Loucy (cell line): ENCODE measurements around the gene RHEBL1.

Source experiments
- H2AFZ ChIP-seq: fragments of 200-600 bp; sonication (generic); 2 replicates; pipeline ENCODE4 v1.6.0; 2016; ENCODE audit warnings: antibody characterized with exemption, mild to moderate bottlenecking, low read length, moderate library complexity
- H3F3A ChIP-seq: fragments of 200-600 bp; 2 replicates; pipeline ENCODE4 v1.6.0; 2016; ENCODE audit warnings: antibody characterized with exemption, low read depth, mild to moderate bottlenecking
- H3K27me3 ChIP-seq: fragments of 200-600 bp; sonication (generic); 2 replicates; pipeline ENCODE4 v1.6.1; 2014; ENCODE audit warnings: low read length, mild to moderate bottlenecking; ENCODE audit not compliant: insufficient read depth, poor library complexity, severe bottlenecking
- H3K36me3 ChIP-seq: fragments of 200-600 bp; sonication (generic); 2 replicates; pipeline ENCODE4 v1.6.1; 2016; ENCODE audit warnings: low read length; ENCODE audit not compliant: insufficient read depth
- H3K4me1 ChIP-seq: fragments of 200-600 bp; sonication (generic); 2 replicates; pipeline ENCODE4 v1.5.1; 2014; ENCODE audit warnings: low read length, mild to moderate bottlenecking; ENCODE audit not compliant: insufficient read depth, poor library complexity, severe bottlenecking
- H3K4me2 ChIP-seq: fragments of 200-600 bp; sonication (generic); 2 replicates; pipeline ENCODE4 v1.6.0; 2014; ENCODE audit warnings: antibody characterized with exemption, low read length, low read depth, mild to moderate bottlenecking; ENCODE audit not compliant: poor library complexity, severe bottlenecking
- H3K4me3 ChIP-seq: fragments of 200-600 bp; sonication (generic); 2 replicates; pipeline ENCODE4 v1.5.1; 2014; ENCODE audit warnings: low read length, mild to moderate bottlenecking, mixed read lengths; ENCODE audit not compliant: poor library complexity, severe bottlenecking
- H3K79me2 ChIP-seq: fragments of 200-600 bp; sonication (generic); 2 replicates; pipeline ENCODE4 v1.6.1; 2014; ENCODE audit warnings: low read length; ENCODE audit not compliant: insufficient read depth
- H3K9ac ChIP-seq: fragments of 200-600 bp; sonication (generic); 2 replicates; pipeline ENCODE4 v1.6.0; 2014; ENCODE audit warnings: mild to moderate bottlenecking, low read depth, low read length, moderate library complexity; ENCODE audit not compliant: poor library complexity, severe bottlenecking
- H3K9me2 ChIP-seq: fragments of 200-600 bp; sonication (generic); replicated peaks from 2 replicates; pipeline ENCODE4 v1.6.1; 2016; ENCODE audit warnings: low read depth, low read length, mixed read lengths
- H3K9me3 ChIP-seq: fragments of 200-600 bp; sonication (generic); 2 replicates; pipeline ENCODE4 v1.6.1; 2014; ENCODE audit warnings: mild to moderate bottlenecking, antibody characterized with exemption, low read length, low read depth; ENCODE audit not compliant: insufficient read depth
- H4K20me1 ChIP-seq: fragments of 200-600 bp; sonication (generic); 2 replicates; pipeline ENCODE4 v1.6.0; 2014; ENCODE audit warnings: antibody characterized with exemption, low read length, mild to moderate bottlenecking; ENCODE audit not compliant: insufficient read depth, poor library complexity, severe bottlenecking
- EZH2phosphoT487 ChIP-seq: fragments of 200-600 bp; IDR thresholded peaks from 2 replicates; pipeline ENCODE4 v1.6.1; 2018; ENCODE audit warnings: antibody characterized with exemption, mild to moderate bottlenecking, moderate library complexity, borderline replicate concordance
- TF ChIP-seq, protein P1 (sequence below): fragments of 200-600 bp; sonication (generic); conservative IDR thresholded peaks from 2 replicates; pipeline ENCODE4 v1.5.1; 2014; ENCODE audit warnings: mild to moderate bottlenecking, antibody characterized with exemption, low read length

Gene RHEBL1

DNA sequence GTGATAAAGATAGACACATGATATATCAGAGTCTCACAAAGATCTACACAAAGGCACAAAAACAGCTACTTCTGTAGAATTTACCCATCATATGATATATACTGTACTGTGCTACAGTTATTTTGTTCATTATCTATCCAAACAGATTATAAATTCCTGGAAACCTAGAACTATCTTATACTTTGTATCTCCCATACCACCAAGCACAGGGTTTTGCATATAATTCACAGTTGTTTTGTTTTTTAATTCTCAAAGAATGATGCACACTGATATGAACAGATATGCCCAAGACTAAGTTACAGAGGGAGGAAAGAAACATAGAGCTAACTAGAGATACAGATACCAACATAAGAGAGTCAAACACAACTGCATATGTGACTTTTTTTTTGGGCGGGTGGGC is 54.6 kb downstream of the RHEBL1 start:
- TF ChIP-seq, protein P1, sequence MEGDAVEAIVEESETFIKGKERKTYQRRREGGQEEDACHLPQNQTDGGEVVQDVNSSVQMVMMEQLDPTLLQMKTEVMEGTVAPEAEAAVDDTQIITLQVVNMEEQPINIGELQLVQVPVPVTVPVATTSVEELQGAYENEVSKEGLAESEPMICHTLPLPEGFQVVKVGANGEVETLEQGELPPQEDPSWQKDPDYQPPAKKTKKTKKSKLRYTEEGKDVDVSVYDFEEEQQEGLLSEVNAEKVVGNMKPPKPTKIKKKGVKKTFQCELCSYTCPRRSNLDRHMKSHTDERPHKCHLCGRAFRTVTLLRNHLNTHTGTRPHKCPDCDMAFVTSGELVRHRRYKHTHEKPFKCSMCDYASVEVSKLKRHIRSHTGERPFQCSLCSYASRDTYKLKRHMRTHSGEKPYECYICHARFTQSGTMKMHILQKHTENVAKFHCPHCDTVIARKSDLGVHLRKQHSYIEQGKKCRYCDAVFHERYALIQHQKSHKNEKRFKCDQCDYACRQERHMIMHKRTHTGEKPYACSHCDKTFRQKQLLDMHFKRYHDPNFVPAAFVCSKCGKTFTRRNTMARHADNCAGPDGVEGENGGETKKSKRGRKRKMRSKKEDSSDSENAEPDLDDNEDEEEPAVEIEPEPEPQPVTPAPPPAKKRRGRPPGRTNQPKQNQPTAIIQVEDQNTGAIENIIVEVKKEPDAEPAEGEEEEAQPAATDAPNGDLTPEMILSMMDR: no peak
- no peak for TF ChIP-seq EZH2phosphoT487
- Histone ChIP-seq H4K20me1 (no peaks in the 10 kb centered on the region), H3K9ac (no peak overlapping the region), H2AFZ (no peak overlapping the region), H3K9me2 (no peaks in the 10 kb centered on the region), H3K36me3 (no peaks in the 10 kb centered on the region), H3F3A (peaks cover 10% of the 10 kb centered on the region), H3K4me3 (no peak overlapping the region), H3K79me2 (0 out of 2 replicates have a peak, but pooled peaks cover 11% of the 10 kb centered on the region), H3K27me3 (no peaks in the 10 kb centered on the region), H3K9me3 (no peaks in the 10 kb centered on the region), H3K4me2 (no peak overlapping the region), H3K4me1 (peaks cover 20% of the 10 kb centered on the region)
